GM18867 (cell line): ENCODE results near the gene SERP1.

ENCODE experiments used
- ATAC-seq: cut with Tn5 transposase; IDR thresholded peaks from one replicate; pipeline ENCODE4 v1.9.1; 2021; ENCODE audit warnings: mild to moderate bottlenecking, moderate library complexity; ENCODE audit not compliant: unreplicated experiment

The SERP1 gene

DNA sequence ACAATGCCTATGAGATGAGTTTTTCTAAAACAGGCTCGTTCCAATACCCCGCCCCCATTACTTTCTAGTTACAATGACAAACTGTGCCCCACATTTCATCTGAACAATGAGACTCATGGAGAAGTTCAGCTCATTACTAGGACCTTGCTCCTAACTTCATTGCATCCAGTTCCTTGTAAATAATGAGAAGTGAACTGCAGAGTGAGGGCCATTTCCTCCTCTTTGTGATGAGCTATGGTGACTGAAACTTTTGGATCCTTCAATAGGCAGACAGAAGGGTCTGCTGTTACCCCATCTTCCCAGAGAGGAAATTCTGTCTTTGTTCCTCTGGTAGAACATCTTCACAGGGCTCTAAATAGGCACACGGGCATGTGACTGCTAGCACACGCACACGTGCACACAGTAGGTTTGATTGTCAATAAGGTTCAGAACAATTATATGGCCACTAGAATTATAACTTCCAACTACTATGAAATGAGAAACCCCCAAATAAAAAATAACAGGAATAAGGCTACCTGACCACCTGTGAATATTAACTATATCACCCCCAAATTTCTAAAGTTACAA is 51.8 kb downstream of the SERP1 start:
- no peak for ATAC-seq
